MM.1S (cell line): Measurements from ENCODE around the gene SMYD5.

Experiments used
- CTCF ChIP-seq: fragments of 300-600 bp; sonication (generic); IDR thresholded peaks from 2 replicates; pipeline ENCODE4 v1.5.1; 2016; ENCODE audit warnings: antibody characterized with exemption, low read length, mixed read lengths
- EZH2 ChIP-seq: fragments of 300-600 bp; sonication (generic); optimal IDR thresholded peaks from 2 replicates; pipeline ENCODE3; 2017; ENCODE audit warnings: low read depth, mild to moderate bottlenecking, antibody characterized with exemption, low read length, mixed read lengths
- EZH2phosphoT487 ChIP-seq: fragments of 300-600 bp; sonication (generic); IDR thresholded peaks from 2 replicates; pipeline ENCODE4 v1.6.1; 2018; ENCODE audit warnings: antibody characterized with exemption, low read length

DNA sequence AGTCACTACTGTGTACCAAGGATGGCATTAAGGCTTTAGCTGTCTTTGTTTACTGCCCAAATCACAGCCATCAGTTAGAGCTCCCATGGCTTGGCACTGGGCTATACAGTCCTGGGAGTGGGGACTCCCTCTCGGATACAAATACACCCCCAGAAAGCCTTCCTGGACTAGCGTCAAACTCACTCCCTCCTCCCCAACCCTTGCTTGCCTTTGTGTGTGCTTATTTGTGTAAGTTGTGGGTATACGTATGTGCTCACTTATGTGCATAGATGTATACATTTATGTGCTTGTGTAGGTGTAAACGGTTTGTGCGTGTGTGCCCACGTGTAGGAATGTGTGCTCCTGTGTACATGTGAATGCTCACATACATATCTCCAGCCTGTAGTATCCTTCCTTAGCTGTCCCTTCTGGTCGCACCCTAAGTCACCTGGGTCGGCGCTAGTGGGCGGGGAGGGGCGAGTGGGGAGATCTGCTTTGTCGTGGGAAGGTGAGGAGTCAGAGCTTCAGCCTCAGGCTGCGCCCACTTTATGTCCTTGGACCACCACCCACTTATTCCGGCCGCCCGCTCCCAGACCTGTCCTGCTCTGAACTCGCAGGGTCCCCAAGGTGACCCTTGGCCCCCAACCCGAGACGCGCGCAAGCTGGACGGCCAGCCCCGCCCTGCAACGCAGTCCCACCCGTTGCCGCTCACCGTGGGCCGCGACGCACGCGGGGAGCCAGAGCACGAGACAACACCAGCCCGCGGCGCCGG lies 18.5 kb downstream of the SMYD5 start:
- TF ChIP-seq CTCF (peak; percentile 31; the same call in 1 of the 2 replicates), EZH2phosphoT487 (no peak), EZH2 (no peak)
